Ectodermal cell (in vitro differentiated cells): ENCODE results near the gene SLC22A12.
"Not testable (repeated sequence)": the region's sequence is repeated elsewhere in the genome, so short reads cannot be mapped to it uniquely, and the experiment has no call there.

Source experiments
- H3K27ac ChIP-seq: 2 replicates; pipeline ENCODE4 v1.7.0; 2013; ENCODE audit warnings: mild to moderate bottlenecking, low read depth, low read length; ENCODE audit not compliant: insufficient read depth, poor library complexity, severe bottlenecking
- H3K27me3 ChIP-seq: 2 replicates; pipeline ENCODE4 v1.7.0; 2013; ENCODE audit warnings: mild to moderate bottlenecking, low read length; ENCODE audit not compliant: insufficient read depth, control insufficient read depth, poor library complexity, severe bottlenecking
- H3K36me3 ChIP-seq: one replicate; pipeline ENCODE4 v1.7.0; 2013; ENCODE audit warnings: low read length; ENCODE audit not compliant: control insufficient read depth, insufficient read depth
- H3K4me1 ChIP-seq: one replicate; pipeline ENCODE4 v1.7.0; 2013; ENCODE audit warnings: low read length; ENCODE audit not compliant: control insufficient read depth, insufficient read depth
- H3K4me3 ChIP-seq: 2 replicates; pipeline ENCODE4 v1.7.0; 2013; ENCODE audit warnings: low read depth, low read length, control low read depth; ENCODE audit not compliant: insufficient read depth
- H3K9me3 ChIP-seq: 2 replicates; pipeline ENCODE4 v1.7.0; 2013; ENCODE audit warnings: mild to moderate bottlenecking, low read length, moderate library complexity; ENCODE audit not compliant: control insufficient read depth
- WGBS, 2 experiments: methylation state at CpG; one replicate each; pipeline ENCODE4 v1.1.7; 2013; ENCODE audit warnings: missing lambda C conversion rate in 2 of 2; 5-methylcytosine and 5-hydroxymethylcytosine counted together

The SLC22A12 gene

DNA sequence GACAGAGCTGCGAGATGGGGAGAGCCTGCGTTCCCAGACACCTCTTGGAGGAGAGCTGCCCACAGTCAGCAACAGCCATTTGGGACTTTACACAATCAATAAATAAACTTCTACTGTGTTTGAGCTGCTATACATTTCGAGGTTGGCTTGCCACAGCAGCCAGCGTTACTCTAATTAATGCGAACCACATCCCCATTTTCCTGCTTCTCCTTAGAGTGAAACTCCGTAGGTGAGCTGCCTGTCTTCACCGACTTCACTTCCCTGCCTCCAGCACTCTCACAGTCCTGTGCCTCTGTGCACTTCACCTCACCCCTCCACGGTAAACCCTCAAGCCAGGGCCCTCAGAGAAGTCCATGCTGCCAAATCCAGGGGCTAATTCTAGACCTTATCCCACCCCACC lies 5.9 kb upstream of the SLC22A12 start:
- 85 to 86% methylated on average over 8 of the region's 8 CpGs for WGBS, 2 experiments
- no peaks in the 10 kb centered on the region for H3K27me3 ChIP-seq
- H3K4me3 ChIP-seq: no peak overlapping the region
- H3K9me3 ChIP-seq: no peaks in the 10 kb centered on the region
- H3K27ac ChIP-seq: no peak overlapping the region
- no peaks in the 10 kb centered on the region for H3K36me3 ChIP-seq
- H3K4me1 ChIP-seq: peaks cover 7% of the 10 kb centered on the region

DNA sequence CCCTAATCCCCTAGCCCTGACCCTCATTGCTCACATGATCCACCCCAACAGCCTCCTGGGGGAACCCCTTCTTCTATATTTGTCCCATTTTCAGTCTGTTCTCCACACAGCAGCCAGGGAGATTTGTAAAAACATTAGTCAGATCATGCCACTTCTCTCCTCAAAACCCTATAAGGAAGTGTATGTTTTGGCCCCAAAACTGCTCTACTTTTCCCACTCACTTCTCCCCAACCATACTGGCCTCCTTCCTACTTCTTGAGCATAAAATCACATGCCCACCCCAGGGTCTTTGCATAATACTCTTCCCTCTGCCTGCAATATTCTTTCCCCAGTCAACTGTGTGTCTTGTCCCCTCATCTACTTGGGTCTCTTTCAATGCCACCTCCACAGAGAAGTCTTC lies 4.7 kb upstream of the SLC22A12 start:
- peaks cover 7% of the 10 kb centered on the region for H3K4me1 ChIP-seq
- no peak overlapping the region for H3K27ac ChIP-seq
- H3K4me3 ChIP-seq: no peak overlapping the region
- no peaks in the 10 kb centered on the region for H3K9me3 ChIP-seq
- no peaks in the 10 kb centered on the region for H3K36me3 ChIP-seq
- H3K27me3 ChIP-seq: no peaks in the 10 kb centered on the region

DNA sequence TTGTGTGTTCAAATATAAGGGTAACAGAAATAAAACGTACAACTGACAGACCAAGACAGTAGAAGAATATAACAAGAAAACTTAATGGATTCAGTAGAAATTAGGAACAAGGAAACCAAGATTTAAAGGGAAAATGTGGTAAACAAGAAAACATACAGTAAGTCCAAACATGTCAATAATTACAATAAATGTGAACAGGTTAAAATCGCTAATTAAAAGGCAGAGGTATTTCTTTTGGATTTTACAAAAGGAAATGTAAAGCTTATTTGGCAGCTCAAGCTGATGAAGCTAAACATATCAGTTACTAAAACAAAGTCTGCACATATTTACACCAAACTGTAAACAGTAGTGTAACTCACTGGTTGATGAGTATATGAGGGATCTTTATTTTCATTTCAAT lies 2.3 kb upstream of the SLC22A12 start:
- Histone ChIP-seq H3K4me1 (no peaks in the 10 kb centered on the region), H3K27ac (no peak overlapping the region), H3K36me3 (no peaks in the 10 kb centered on the region), H3K9me3 (no peaks in the 10 kb centered on the region), H3K27me3 (no peaks in the 10 kb centered on the region), H3K4me3 (no peak overlapping the region)
- 100% methylated on average over 1 to 2 of the region's 2 CpGs for WGBS, 2 experiments

DNA sequence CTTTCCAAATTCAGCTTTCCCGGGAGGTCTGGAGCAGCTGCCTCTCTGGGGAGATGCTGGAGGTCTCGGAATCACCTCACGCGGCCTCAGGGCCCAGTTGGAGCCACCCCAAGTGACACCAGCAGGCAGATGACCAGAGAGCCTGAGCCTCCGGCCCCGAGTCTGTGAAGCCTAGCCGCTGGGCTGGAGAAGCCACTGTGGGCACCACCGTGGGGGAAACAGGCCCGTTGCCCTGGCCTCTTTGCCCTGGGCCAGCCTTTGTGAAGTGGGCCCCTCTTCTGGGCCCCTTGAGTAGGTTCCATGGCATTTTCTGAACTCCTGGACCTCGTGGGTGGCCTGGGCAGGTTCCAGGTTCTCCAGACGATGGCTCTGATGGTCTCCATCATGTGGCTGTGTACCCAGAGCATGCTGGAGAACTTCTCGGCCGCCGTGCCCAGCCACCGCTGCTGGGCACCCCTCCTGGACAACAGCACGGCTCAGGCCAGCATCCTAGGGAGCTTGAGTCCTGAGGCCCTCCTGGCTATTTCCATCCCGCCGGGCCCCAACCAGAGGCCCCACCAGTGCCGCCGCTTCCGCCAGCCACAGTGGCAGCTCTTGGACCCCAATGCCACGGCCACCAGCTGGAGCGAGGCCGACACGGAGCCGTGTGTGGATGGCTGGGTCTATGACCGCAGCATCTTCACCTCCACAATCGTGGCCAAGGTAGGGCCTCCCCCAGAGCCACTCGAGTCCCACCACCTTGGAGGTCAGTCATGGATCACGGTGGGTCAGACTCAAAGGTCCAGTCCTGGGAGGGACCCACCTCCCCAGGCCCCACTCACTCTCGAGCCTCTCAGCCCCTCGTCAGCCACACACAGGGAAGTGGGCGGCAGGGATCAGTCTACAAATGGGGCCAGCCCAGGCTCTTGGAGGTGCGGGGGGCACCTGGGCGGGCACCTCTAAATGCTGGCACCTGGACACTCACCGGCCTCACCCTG lies 525 bp downstream of the SLC22A12 start:
- H3K27ac ChIP-seq: no peak overlapping the region
- WGBS, 2 experiments: 91 to 93% methylated on average over 36 of the region's 36 CpGs
- H3K9me3 ChIP-seq: no peaks in the 10 kb centered on the region
- H3K4me1 ChIP-seq: no peaks in the 10 kb centered on the region
- H3K27me3 ChIP-seq: no peaks in the 10 kb centered on the region
- H3K36me3 ChIP-seq: no peaks in the 10 kb centered on the region
- no peak overlapping the region for H3K4me3 ChIP-seq

DNA sequence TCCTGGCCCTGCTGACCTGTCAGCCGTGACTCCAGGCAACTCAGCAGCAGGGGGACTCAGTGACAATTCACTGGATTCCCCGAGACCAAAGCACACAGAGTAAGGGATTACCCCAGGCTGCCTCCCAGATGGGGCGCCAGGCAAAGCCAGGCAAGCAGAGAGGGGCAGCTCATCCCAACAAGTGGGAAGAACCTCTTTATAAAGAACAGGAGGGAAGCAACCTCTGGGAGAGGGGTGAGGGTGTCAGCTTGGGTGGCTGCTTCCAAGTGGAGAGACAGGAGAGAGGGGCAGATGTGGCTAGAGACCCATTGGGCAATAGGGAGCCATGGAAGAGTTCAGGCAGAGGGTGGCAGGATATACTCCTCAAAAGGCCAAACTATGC lies 1.2 kb downstream of the SLC22A12 start:
- Histone ChIP-seq H3K4me1 (no peaks in the 10 kb centered on the region), H3K4me3 (no peak overlapping the region), H3K9me3 (no peaks in the 10 kb centered on the region), H3K27me3 (no peaks in the 10 kb centered on the region), H3K27ac (no peak overlapping the region), H3K36me3 (no peaks in the 10 kb centered on the region)
- WGBS, 2 experiments: 73 to 77% methylated on average over 3 of the region's 3 CpGs

DNA sequence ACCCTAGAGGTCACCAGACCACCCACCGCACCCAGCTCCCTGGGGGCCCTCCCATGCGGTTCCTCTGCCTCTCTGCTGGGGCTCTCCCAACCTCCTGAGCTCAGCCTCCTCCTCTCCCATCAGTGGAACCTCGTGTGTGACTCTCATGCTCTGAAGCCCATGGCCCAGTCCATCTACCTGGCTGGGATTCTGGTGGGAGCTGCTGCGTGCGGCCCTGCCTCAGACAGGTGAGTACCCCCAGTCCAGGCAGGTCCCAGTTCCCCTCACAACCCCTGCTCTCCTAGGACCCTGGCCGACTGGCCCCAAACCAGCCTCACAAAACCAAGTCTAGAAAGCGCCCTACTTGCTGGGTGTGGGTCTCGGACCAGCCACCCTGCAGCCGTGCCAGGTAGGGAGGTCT lies 1.6 kb downstream of the SLC22A12 start:
- Histone ChIP-seq H3K27ac (no peak overlapping the region), H3K36me3 (no peaks in the 10 kb centered on the region), H3K4me1 (no peaks in the 10 kb centered on the region), H3K4me3 (no peak overlapping the region), H3K9me3 (no peaks in the 10 kb centered on the region), H3K27me3 (no peaks in the 10 kb centered on the region)
- WGBS, 2 experiments: 93 to 94% methylated on average over 9 of the region's 9 CpGs

DNA sequence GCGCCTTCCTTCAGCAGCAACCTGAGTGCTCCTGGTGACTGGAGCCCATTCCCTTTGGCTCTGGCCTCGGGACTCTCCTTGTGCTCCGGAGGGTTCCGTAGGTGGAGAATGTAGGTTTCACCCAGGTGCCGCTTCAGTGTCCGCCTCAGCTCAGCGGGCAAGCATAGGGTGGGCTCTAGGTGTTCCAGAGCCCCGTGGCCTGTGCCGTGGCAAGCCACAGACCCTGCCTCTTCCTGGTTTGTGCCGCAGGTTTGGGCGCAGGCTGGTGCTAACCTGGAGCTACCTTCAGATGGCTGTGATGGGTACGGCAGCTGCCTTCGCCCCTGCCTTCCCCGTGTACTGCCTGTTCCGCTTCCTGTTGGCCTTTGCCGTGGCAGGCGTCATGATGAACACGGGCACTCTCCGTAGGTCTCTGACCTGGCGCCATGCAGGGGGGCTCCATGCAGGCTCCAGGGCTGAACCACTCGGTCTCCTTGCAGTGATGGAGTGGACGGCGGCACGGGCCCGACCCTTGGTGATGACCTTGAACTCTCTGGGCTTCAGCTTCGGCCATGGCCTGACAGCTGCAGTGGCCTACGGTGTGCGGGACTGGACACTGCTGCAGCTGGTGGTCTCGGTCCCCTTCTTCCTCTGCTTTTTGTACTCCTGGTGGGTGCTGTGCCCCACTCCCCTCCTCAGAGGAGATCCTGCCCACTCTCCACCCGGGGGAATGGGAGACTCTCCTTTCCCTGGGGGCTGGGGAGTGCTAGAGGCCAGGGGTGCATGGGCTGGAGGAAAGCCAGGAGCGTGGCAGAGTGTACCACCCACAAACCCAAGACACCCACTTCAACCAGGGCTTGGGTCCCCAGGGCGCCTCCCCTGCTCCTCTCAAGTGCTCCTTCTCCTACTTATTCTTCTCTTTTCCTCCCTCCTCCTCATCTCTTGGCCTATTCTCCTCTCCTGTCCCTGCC lies 2.4 kb downstream of the SLC22A12 start:
- no peak overlapping the region for H3K27ac ChIP-seq
- no peaks in the 10 kb centered on the region for H3K9me3 ChIP-seq
- H3K27me3 ChIP-seq: no peaks in the 10 kb centered on the region
- 90 to 91% methylated on average over 32 of the region's 32 CpGs for WGBS, 2 experiments
- no peaks in the 10 kb centered on the region for H3K4me1 ChIP-seq
- no peaks in the 10 kb centered on the region for H3K36me3 ChIP-seq
- H3K4me3 ChIP-seq: no peak overlapping the region

DNA sequence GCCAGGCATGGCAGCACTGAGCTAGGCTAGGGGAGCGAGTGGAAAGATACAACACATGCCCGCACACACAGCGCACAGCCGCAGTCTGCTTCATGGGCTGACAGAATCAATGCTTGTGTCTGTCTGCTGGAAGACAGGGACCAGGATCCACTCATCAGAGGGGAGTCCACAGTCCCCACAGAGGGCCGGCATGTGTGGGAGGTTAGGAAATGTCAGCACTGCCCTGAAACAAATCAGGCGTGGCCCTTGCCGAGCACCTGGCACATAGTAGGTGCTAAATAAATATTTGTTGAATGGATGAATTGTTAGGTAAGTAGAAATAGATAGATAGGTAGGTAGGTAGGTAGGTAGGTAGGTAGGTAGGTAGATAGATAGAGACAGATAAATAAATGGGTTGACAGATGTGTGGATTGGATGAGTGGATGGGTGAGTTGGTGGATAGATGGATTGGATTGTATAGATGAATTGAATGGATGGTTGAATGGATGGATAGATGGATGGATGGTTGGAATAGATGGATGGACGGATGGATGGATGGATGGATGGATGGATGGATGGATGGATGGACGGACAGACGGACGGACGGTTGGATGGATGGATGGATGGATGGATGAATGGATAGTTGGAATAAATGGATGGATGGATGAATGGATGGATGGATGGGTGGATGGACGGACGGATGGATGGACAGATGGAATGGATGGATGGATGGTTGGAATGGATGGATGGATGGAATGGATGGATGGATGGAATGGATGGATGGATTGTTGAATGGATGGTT lies 3.3 kb downstream of the SLC22A12 start:
- H3K36me3 ChIP-seq: no peaks in the 10 kb centered on the region
- H3K4me3 ChIP-seq: no peak overlapping the region
- H3K9me3 ChIP-seq: no peaks in the 10 kb centered on the region
- no peak overlapping the region for H3K27ac ChIP-seq
- no peaks in the 10 kb centered on the region for H3K27me3 ChIP-seq
- H3K4me1 ChIP-seq: no peaks in the 10 kb centered on the region
- WGBS, 2 experiments: 92 to 94% methylated on average over 14 of the region's 14 CpGs

DNA sequence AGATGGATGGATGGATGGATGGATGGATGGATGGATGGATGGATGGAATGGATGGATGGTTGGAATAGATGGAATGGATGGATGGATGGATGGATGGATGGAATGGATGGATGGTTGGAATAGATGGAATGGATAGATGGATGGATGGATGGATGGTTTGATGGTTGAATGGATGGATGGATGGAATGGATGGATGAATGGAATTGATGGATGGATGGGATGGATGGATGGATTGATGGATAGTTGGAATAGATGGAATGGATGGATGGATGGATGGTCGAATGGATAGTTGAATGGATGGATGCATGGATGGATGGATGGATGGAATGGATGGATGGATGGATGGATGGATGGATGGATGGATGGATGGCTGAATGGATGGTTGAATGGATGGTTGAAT lies 4.9 kb downstream of the SLC22A12 start:
- not testable (repeated sequence) for H3K4me1 ChIP-seq, H3K27me3 ChIP-seq, H3K27ac ChIP-seq, H3K9me3 ChIP-seq, H3K4me3 ChIP-seq, H3K36me3 ChIP-seq
- WGBS, 2 experiments: 72 to 73% methylated on average over 1 of the region's 1 CpG
